HG03565 (cell line): ENCODE measurements around the gene NATD1.
"Not testable (repeated sequence)": the region's sequence is repeated elsewhere in the genome, so short reads cannot be mapped to it uniquely, and the experiment has no call there.

Source experiments
- ATAC-seq: cut with Tn5 transposase; IDR thresholded peaks from one replicate; pipeline ENCODE4 v1.9.1; 2021; ENCODE audit warnings: mild to moderate bottlenecking, moderate library complexity; ENCODE audit not compliant: unreplicated experiment

NATD1 gene

DNA sequence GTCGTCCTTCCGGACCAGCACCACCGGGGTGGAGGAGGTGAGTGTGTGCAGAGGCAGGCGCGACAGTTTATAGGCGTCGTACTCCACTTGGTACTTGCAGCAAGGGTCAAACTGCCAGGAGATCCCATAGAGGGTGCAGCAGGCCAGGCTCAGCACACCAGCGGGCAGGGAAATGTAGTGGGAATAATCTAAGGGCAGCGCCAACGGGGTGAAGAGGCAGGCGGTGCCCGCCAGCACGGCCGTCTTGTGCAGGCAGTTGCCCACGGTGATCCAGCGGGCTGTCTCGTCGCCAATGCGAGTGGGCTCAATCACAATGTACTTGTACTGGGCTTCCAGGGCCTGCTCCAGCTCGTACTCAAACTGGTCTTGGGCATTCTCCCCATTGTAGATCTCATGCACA is 54.8 kb downstream of the NATD1 start:
- ATAC-seq = no peak

DNA sequence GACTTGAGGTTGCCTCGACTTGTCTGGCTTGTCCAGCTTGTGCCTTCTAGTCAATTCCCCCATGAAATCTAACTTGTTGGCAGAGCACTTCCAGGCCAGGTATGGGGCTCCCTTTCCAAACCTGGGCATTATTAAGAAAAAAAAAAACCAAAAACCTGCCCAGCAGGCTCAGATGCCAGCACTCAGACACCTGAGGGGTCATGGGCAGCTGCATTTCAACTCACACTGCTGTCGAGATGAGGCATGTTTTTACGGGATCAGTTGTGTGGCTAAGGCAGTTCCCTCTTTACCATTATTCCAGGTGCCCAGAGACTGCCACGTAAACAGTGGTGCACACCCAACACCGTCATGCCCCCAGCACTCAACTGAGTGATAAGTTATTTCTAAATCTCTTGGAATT is 57.1 kb downstream of the NATD1 start:
- no peak for ATAC-seq

DNA sequence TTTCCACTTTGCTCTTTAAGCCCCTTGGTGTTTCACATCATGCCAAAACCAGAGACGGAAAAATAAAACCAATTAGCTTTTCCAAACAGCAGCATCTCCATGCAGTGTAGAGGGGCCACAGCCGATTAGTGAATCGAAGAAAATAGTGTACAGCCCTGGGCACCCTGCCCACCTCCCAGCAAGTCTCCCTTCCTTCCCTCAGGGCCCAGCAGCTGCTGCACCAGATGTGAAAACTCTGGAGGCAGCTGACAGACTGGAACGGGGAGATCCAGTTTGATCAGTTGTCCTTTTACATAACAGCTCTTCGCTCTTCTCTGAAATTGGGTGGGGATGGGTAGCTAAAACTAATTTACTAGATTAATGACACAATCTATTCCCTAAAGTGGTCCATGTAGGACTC is 58.5 kb downstream of the NATD1 start:
- no peak for ATAC-seq

DNA sequence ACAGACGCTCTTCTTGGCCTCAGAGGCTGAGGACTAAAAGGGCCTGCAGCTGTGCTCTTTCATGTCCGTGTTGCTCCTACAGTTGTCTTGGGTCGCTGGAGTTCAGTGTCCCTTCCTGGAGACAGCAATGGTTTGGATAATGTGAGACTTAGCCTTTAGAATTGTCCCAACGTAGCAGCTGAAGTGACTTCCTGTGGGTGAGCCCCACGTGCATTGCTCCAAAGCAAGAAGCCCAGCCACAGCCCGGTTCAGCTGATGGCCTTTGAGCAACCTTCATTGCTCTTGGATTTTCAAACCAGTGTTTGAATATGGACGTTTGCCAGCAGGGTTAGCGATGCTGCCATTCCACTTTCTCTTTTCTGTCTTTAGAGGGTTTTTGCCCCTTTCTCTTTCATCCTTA is 59.0 kb downstream of the NATD1 start:
- no peak for ATAC-seq

DNA sequence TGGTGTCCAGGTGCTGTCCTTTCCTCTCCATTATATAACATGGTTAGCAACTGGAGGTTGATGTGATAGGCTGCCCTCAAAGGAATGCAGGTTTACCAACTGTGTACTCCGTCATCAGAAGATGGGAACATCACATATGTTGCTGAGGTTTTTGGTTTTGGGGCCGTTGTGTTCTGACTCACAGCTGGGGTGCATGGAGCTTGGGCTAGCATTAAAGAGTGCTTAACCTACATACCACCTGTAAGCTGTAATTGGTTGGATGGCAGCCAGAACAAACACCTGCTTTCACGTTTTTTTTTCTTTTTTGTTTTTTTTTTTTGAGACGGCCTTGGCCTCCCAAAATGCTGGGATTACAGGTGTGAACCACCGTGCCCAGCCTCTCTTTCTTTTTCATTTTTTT is 60.2 kb downstream of the NATD1 start:
- ATAC-seq = no peak

DNA sequence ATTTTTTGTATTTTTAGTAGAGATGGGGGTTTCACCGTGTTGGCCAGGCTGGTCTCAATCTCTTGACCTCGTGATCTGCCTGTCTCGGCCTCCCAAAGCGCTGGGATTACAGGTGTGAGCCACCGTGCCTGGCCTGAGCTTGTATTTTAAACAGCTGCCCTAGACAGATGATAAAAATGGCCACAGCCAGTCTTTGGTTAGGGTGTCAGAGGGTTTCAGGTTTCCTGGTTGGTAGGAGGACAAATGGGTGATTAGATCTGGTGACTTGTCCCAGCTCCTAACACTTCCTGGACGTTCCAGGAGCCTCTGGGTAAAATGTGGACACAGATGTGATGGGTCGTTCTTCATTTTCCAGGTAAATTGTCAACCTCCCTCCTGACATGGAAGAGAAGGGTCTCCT is 60.8 kb downstream of the NATD1 start:
- ATAC-seq = not testable (repeated sequence)

DNA sequence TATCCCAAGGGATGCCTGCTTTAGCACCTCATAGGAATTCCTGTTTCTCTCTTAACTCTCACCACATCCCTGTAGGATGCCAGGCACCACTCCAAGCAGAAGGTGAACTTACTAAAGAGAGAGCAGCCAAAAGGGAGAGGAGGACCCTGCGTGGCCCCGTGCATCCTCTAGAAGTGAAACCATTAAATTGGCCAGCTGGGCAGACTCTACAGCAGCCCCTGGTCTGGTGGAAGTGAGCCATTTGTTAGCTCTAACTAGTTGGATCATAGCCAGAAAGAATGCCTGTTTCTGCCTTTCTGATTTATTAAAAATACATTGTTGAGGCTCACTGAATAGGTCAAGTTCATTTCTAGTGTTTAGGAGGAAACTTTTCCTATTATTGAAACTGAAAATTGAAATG is 61.5 kb downstream of the NATD1 start:
- ATAC-seq = no peak

DNA sequence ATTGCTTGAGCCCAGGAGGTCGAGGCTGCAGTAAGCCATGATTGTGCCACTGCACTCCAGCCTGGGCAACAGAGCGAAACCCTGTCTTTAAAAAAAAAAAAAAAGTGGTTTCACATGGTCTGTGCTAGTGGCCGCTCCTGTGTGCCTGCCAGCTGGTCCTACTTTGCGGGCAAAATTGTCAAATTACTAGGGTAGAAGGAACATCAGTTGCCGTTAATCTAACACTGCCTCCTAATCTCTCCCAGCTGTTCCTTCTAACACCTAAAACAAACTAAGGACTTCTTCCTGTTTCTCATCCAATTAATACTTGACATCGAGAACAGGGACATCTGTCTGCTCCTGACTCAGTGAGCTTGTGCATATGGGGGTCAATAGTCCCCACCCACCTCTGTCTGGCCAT is 63.1 kb downstream of the NATD1 start:
- no peak for ATAC-seq

DNA sequence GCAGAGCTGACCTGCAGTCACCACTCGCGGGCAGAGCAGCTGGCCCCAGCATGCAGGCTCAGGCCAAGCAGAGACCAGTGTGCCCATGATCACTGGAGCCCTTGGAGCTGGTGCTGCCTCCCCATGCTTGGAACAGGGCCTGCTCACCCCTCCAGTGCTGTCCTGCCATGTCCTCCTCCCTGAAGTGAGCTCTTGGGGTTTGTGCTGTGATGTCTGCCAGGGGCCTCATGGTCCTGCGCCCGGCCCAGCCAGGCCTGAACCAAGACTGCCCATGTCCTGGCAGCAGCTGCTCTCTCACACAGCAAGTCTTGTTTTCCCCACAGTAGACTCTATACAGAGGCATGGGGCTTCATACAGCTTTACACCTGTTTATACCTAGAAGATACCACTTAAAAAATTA is 63.8 kb downstream of the NATD1 start:
- no peak for ATAC-seq
